ENCODE data around the gene SUMO2.
A peak's percentile ranks its signal among the peaks of the same experiment; 100 is the strongest.
"Not testable (repeated sequence)": the region's sequence is repeated elsewhere in the genome, so short reads cannot be mapped to it uniquely, and the experiment has no call there.

SUMO2 gene

DNA sequence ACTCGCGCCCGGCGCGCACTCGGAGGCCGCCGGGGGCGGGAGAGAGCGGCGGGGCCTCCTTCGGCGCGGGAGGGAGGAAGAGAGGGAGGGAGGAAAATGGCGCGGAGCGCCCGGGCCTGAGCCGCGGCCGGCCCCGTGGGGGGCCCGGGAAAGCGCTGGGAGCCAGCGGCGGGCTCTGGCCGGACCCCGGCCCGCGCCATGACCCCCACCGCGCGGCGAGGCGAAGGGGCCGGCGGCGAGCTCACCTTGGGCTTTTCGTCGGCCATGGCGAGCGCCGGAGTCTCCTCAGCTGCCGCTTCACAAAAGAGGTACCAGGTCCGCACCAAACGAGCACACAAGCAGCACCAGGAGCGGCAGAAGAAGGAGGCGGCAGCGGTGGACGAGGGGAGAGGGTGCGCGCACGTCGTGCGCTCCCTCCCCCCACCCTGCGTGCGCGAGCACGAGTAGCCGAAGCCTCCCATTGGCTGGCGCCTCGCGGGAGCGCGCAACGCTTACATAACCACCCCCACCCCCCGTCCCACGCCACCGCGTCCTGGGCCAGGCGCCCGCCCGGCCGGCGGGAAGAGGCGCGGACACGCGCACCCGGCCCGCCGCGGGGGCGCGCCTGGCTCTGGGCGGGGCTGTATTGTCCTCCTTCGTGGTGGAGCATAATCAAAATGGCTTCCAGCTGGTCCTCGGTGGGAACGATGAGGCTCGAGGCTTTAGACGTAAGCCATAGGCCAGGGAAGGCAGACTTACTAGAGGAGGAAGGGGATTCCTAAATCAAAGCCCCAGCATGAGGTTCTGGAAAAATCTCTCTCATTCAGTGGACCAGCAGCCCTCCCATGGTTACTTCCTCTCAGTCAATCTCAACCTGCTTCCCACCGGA lies at the start of gene SUMO2:
Gene SUMO2, minus strand, starts transcription at position 391 of the 868 bp plus-strand sequence. Its CDS starts 125 bp downstream, at position 266.
- peak; percentile 96 for DNase-seq

DNA sequence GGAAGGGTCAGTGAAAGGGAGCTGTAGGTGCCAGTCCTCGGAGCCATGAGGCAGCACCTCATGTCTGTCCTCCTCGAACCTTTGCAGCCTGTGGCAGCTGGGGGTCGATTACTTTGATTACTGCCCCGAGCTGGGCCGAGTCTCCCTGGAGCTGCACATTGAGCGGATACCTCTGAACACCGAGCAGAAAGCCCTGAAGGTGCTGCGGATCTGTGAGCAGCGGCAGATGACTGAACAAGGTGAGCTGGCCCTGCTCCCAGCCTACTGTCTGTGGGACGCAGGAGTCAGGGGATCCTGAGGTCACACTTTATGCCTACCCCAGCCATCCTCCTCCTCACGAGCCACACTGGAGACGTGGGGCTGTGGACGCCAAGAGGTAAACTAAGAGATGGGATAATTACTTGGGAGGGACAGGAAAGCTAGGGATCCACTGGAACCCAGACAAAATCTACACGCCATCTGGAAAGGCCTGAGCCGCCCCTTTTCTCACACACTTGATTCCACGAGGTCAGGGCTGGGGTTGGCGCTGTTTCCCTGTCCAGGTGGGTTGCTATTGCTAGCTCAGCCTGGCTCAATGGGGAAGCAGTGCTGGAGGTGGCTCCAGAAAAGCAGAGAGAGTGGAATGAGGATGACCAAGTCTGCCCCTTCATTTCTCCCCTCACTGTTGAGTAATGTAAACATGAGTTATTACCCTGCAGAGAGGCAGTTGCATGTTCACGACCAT lies 49.1 kb upstream of the SUMO2 start:
- DNase-seq, result no peak

DNA sequence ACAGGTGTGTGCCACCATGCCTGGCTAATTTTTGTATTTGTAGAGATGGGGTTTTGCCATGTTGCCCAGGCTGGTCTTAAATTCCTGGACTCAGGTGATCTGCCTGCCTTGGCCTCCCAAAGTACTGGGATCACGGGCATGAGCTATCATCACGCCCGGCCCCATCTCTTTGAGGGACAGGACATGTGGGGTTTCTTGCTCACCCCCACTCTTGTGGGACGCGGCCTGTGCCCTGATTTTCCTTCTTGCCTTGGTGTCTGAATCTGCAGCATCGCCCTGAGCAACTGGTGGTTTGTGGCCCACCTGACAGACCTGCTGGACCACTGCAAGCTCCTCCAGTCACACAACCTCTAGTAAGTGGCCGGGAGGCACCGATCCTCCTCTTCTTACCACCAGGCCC lies 48.3 kb upstream of the SUMO2 start:
- no peak for DNase-seq

DNA sequence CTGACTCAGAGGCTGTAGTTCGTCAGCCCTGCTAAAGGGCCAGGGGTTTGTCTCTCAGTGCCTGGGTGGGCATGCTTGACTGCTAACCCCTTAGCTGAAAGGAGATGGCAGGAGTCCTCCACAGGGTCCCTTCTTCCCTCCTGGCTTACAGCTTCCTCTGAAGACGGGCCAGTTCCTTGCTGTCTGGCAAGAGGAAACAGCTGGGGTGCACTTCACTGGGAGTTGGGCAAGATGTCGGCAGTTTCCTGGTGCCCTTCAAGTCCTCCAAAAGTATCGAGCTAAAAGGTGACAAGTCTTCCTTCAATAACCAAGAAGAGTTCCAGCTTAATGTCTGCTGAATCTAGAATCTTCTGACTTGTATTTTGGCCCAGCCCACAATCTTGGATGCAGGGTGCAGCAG lies 46.1 kb upstream of the SUMO2 start:
- DNase-seq, result no peak

DNA sequence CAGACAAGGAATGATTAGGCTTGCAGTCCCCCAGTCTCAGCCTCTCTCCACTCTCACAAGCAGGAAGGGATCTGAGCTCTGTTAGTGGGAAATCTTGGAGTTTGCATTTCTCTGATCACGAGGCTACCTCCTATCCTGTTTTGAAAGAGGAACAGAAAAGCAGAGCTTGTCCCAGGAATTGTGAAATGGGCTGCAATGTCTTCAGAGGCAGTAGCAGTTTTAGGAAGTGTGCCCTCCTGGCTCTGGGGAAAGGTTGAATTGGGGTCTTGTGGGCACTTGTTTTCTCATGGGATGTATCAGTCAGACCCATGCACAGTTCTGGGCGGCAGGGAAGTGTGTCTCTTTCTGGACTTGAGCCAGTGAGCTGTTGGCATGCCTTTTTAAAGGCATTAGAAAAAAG lies 45.5 kb upstream of the SUMO2 start:
- no peak for DNase-seq

DNA sequence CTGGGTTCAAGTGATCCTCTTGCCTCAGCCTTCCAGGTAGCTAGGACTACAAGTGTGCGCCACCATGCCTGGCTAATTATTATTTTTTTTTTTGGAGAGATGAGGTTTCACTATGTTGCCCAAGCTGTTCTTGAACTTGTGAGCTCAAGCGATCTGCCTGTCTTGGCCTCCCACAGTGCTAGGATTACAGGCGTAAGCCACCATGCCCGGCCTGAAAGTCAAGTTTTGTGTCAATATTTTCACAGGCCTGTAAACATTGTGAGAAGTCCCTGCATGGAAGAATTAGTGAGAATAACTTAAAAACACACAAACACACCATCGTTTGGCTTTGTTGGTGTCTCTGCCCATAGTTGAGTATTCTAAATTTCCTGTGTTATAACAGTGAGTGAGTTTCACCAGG lies 45.0 kb upstream of the SUMO2 start:
- no peak for DNase-seq

DNA sequence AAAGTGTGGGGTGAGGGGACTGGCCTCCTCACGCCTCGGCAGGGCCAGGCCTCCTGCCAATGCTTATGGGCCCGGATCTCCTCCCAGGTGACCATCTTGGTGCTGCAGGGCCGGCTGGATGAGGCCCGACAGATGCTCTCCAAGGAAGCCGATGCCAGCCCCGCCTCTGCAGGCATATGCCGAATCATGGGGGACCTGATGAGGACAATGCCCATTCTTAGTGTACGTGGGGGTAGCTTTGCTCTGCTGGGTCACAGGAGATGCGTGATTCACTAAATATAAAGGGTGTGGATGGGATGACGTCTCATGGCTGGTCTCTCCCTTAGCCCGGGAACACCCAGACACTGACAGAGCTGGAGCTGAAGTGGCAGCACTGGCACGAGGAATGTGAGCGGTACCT lies 42.3 kb upstream of the SUMO2 start:
- no peak for DNase-seq

DNA sequence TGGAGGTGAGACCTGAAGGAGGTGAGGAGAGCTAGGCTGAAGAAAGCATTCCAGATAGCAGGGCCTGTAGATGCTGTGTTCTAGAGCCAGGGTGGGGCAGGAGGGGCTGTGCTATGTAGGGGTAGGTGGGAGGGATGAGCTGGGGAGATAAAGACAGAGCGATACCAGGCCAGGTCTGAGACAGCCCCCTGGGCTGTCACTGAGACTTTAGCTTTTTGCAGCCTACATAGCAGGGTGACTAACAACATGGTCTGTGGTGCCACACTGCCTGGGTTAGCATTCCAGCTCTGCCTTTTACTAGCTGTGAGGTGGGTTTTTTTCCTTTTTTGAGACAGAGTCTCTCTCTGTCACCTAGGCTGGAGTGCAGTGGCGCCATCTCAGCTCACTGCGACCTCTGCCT lies 37.1 kb upstream of the SUMO2 start:
- DNase-seq, result no peak

DNA sequence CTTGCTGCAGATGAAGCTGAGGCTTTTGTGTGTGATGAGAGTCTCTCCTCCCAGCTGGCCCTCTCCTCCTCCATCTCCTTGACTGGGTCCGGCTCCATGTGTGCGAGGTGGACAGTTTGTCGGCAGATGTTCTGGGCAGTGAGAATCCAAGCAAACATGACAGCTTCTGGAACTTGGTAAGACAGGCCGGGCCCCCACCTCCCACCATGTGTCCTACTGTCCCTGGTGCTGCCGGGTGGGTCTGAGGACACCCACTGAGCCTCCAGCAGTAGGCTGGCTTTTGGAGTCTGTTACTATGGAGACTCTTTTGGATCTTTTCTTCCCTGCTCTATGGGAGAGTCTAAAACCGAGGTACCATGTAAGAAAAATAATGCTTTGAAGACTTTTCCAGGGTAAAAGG lies 35.4 kb upstream of the SUMO2 start:
- no peak for DNase-seq

DNA sequence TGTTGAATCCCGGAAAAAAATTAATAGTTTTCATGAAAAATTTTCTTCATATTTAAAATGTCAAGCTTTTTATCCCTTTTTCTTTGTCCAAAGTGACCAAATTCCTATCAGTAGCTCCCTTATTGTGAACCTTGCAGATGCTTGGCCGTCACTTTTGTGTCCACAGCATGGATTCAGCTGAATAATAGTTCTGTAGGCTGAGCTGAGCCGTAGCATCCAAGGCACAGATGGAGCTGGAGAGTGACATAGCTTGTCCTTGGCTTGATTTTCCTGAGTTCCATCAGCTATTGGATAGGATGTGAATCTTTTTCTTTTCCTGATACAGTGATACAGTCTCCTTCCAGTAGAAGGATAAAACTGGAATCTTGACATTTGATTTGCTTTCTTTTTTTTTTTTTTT lies 26.3 kb upstream of the SUMO2 start:
- no peak for DNase-seq

DNA sequence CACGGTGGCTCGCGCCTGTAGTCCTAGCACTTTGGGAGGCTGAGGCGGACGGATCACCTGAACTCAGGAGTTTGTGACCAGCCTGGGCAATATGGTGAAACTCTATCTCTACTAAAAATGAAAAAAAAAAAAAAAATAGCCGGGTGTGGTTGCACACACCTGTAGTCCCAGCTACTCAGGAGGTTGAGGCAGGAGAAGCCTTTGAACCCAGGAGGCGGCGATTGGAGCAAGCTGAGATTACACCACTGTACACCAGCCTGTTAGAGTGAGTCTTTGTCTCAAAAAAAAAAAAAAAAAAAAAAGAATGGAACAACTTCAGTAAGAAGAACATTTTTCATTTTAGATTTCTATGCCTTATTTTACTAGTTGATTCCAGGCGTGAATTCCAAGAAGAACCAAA lies 25.4 kb upstream of the SUMO2 start:
- no peak for DNase-seq

DNA sequence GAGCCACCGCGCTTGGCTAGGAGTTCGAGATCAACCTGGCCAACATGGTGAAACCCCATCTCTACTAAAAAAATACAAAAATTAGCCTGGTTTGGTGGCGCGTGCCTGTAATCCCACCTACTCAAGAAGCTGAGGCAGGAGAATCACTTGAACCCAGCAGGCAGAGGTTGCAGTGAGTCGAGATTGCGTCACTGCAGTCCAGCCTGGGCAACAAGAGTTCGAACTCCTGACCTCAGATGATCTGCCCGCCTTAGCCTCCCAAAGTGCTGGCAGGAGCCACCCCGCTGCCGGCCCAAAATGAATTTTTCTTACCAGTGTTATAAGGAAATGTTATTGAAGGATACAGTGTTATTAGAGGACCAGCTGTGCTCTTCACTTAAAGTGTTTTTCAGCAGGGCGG lies 25.0 kb upstream of the SUMO2 start:
- DNase-seq, result no peak

DNA sequence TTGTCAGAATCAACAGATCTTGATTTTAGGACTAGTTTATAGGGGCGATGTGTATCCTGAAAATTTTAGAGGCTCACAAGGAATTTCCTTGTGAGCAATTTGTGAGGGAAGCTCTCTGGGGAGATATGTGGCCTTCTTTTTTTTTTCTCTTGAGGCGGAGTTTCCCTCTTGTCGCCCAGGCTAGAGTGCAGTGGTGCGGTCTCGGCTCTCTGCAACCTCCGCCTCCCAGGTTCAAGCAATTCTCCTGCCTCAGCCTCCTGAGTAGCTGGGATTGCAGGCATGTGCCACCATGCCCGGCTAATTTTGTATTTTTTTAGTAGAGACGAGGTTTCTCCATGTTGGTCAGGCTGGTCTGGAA lies 24.3 kb upstream of the SUMO2 start:
- DNase-seq, result not testable (repeated sequence)

DNA sequence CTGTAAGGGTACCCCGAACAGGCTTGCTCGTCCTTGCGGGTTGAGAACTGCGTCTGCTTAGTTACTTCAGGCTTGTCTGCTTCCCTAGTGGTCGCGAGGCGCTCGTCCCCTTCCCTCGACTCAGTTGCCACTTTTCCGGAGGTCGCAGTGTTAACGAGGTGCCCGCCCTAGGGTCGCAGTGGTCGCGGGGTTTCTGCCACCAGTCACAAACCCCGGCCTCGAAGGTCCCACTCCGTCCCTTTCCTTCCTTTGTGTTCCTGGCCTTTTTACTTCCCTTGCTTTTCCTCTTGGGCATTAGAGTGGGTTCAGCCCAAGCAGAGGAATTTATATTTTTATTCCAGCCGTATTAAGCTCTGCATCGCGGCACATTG lies 23.0 kb upstream of the SUMO2 start:
- no peak for DNase-seq

DNA sequence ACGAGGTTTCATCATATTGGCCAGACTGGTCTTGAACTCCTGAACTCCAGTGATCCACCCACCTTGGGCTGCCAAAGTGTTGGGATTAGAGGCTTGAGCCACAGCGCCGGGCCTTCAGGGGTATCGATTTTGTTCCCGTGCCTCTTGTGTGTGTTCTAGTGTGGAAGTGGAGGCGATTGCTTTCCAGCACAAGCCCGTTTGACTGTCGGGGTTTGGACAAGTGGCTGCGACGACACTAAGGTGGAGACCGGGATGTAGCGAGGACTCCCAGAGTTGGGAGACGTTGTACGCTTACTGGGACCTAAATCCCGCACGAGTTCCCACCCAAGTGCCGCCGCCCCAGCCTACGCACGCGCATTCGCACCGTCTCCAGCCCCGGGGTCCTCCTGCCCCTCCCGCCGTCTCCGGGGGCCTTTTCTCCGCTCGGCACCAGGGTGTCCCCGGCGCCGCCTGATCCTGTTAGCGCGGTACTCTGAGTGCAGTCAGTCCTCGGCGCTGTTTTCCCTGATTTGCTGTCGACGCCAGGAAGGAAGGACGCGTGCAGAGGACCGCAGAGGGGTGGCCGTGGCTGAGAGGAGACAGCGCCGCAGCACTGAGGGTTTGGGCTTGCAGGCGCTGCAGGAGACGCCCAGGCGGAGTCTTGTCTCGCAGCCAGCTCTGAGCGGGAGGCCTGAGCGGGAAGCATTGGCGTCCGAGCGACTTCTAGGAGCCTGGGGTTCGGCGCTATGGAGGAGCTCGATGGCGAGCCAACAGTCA lies 22.5 kb upstream of the SUMO2 start, which contains the start of gene NUP85:
Gene NUP85, plus strand, starts transcription at position 643 of the 756 bp plus-strand sequence. Its CDS starts 83 bp downstream, at position 726.
- DNase-seq, result peak; percentile 91

DNA sequence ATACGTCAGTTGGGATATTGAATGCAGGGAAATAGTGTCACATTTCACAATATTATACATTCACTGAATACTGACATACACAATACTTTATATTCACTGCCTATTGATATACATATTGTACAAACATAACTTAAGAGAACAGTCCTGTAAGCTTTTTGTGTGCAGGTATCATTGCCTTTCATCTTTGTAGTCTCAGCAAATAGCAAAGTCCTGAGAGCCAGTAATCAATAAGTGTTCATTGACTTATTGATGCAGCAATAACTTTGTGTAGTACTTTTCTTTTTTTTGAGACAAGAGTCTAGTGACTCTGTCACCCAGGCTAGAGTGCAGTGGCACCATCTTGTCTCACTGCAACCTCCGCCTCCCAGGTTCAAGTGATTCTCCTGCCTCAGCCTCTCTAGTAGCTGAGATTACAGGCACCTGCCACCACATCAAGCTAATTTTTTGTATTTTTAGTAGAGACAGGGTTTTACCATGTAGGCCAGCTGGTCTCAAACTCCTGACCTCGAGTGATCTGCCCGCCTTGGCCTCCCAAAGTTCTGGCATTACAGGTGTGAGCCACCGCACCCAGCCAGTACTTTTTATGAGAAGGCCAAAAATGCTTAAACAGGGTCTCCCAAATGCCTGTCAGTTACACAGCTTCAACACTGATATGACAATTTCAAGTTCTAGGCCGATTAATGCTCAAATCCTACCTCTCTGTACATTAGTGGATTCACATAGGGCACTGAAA lies 17.3 kb upstream of the SUMO2 start:
- DNase-seq, result no peak

DNA sequence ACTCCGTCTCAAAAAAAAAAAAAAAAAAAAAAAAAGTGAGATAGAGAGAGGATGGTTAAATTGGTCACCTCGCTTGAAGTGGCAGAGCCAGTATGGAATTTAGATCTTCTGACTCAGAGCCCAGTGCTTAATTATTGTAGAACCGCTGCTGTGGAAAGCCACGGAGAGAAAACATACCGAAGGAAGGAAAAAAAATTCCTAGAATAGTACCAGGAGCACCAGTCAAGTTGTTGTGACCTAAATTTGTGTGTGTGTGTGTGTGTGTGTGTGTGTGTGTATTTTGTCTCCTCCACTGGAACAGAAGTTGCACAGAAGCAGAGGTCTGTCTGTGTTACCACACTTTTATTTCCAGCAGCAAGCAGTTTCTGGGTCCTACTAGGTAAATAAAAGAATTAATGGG lies 12.1 kb upstream of the SUMO2 start:
- DNase-seq, result no peak

DNA sequence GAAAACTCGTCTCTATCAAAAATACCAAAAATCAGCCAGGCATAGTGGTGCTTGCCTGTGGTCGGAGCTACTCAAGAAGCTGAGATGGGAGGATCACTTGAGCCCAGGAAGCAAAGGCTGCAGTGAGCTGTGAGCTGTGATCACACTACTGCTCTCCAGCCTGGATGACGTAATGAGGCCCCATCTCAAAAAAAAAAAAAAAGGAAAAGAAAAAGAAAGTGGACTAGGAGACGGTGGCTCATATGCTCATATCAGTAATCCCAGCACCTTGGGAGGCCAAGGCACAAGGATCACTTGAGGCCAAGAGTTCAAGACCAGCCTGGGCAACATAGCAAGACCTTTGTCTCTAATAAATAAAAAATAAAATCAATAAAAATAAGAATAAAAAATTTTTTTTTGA lies 8.8 kb upstream of the SUMO2 start:
- no peak for DNase-seq

DNA sequence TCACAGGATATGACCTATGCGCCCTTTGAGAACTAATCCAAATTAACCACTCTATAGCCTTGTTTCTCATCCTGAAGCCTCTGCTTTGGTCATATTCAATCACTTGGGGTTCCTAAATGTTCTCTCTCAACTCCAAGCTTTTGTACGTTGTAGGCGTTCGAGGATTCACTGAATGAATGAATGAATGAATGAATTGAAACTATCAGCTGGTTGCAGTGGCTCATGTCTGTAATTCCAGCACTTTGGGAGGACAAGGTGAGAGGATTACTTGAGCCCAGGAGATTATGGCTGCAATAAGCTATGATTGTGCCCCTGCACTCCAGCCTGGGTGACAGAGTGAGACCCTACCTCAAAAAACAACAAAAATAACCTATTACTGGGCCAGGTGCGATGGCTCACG lies 5.9 kb upstream of the SUMO2 start:
- DNase-seq, result no peak

DNA sequence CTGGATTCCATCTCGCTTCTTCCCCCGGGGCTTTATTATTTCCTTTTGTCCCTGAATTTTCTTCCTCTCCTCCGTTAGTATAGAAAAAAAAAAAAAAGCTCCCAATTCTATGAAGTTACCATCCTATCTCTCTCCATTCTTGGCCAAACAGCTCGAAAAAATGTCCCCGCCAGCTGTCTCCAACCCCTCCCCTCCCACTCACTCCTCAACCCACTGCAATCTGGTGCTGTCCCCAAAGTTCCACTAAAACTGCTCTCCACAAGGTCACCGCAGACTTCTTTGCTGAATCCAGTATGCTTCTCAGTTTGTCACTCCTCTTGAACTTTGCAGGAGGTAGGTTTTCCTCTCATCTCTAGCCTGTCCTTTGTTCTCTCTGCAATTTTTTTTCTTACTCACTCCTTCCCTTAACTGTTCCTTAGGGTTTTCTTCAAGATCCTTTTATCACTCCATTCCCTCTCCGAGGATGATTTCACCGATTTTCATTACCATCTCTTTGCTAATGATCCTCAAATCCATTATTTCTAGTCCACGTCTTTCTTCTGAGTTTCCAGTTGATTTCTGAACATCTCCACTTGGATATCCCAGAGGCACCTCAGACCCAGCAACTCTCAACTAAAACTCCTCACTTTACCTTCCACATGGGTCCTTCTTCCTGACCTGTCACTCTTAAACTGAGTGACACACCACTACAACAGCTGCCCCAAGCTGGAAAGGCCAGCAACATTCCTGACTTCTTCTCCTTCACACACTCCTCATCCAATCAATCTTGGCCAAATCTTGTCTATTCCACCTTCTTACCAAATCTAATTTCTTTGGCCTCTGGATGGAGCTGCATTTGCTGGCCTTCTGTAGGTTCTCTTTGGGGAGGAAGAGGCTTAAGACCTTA lies 1.5 kb upstream of the SUMO2 start:
- no peak for DNase-seq

DNA sequence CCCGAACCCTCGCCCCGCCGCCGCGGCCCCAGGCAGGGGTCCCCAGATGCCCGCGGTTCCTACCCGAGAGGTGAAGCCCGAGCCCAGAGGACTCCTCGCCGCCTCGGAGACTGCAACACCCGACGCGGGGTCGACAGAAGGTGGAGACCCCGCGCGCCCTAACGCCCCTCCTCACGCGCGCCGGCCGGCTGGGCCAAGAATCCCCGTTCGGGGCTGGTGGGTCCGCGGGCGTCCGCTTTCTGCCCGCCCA lies 515 bp downstream of the SUMO2 start:
- DNase-seq, result no peak

DNA sequence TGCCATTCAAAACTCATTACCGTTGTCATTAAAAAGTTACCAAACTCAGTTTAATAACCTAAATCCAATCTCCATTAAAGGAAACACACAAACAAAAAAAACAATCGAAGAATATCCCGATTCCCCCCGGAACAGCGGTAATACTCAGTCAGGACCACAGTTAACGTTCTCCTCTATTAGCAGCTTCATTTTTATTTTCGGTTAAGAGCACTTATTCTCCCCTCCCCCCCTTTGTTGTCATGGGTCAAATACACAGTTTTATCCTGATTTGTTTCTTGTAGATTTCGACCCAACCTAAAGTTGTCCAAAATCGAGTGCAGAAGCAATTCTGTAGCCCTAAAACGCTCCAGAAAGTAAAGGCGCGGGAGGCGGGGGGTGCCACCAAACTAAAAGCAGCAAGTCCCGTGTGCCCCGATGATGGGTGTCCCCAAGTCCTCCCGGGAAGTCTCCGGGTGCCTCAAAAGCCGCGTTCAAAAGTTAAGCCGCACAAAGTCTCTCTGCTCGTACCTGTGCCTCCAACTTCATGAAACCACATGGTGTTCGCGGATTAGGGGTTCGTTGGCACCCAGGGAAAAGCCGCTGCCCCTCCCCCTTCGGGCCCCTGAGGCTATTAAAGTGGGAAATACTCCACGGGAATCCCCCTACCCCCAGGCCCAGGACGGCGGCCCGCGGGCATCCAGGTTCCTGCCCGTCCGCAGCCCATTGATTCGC lies 996 bp downstream of the SUMO2 start:
- DNase-seq, result peak; percentile 29
